ENCODE results near the gene DMC1. TPM values are rescaled to one million over a fixed set of nuclear protein-coding genes. Genes with fewer than 3 reads are reported as not detected.
A peak's percentile ranks its signal among the peaks of the same experiment; 100 is the strongest.
"Not testable (repeated sequence)": the region's sequence is repeated elsewhere in the genome, so short reads cannot be mapped to it uniquely, and the experiment has no call there.

The DMC1 gene
- total RNA-seq, 1 experiment from 2014 or later: not detected

- in situ Hi-C loops (cut with HindIII; ENCODE audit: low pct_unique_long_range_greater_than_20kb, low sequenced_read_pairs): no loop called here
- no peak for DNase-seq (ENCODE audit: low read depth, low spot score)
Observed at GRCh38 chr22:38484244-38484643, 85.7 kb downstream of the DMC1 start.

- no peak for DNase-seq (ENCODE audit: low read depth, low spot score)
- in situ Hi-C loops (cut with HindIII; ENCODE audit: low pct_unique_long_range_greater_than_20kb, low sequenced_read_pairs): no loop called here
Observed at GRCh38 chr22:38482662-38483308, 87.2 kb downstream of the DMC1 start.

GRCh38 chr22:38481871-38482332, 88.1 kb downstream of the DMC1 start:
- in situ Hi-C loops (cut with HindIII; ENCODE audit: low pct_unique_long_range_greater_than_20kb, low sequenced_read_pairs): no loop called here
- no peak for DNase-seq (ENCODE audit: low read depth, low spot score)

GRCh38 chr22:38481162-38481870, 88.7 kb downstream of the DMC1 start:
- DNase-seq (ENCODE audit: low read depth, low spot score): no peak
- in situ Hi-C loops (cut with HindIII; ENCODE audit: low pct_unique_long_range_greater_than_20kb, low sequenced_read_pairs): no loop called here

- peak; percentile 65 for DNase-seq (ENCODE audit: low read depth, low spot score)
- in situ Hi-C loops (cut with HindIII; ENCODE audit: low pct_unique_long_range_greater_than_20kb, low sequenced_read_pairs): no loop called here
Observed at GRCh38 chr22:38479096-38479837, 90.7 kb downstream of the DMC1 start.

GRCh38 chr22:38477585-38477984, 92.4 kb downstream of the DMC1 start:
- no peak for DNase-seq (ENCODE audit: low read depth, low spot score)
- in situ Hi-C loops (cut with HindIII; ENCODE audit: low pct_unique_long_range_greater_than_20kb, low sequenced_read_pairs): no loop called here

- DNase-seq (ENCODE audit: low read depth, low spot score): no peak
- in situ Hi-C loops (cut with HindIII; ENCODE audit: low pct_unique_long_range_greater_than_20kb, low sequenced_read_pairs): no loop called here
Observed at GRCh38 chr22:38474003-38474607, 95.9 kb downstream of the DMC1 start.

GRCh38 chr22:38471237-38471636, 98.7 kb downstream of the DMC1 start:
- DNase-seq (ENCODE audit: low read depth, low spot score): no peak
- in situ Hi-C loops (cut with HindIII; ENCODE audit: low pct_unique_long_range_greater_than_20kb, low sequenced_read_pairs): no loop called here

- DNase-seq (ENCODE audit: low read depth, low spot score); in situ Hi-C loops (cut with HindIII; ENCODE audit: low pct_unique_long_range_greater_than_20kb, low sequenced_read_pairs): not testable (repeated sequence)
Observed at GRCh38 chr22:38470179-38470578, 99.8 kb downstream of the DMC1 start.

- DNase-seq (ENCODE audit: low read depth, low spot score): no peak
- in situ Hi-C loops (cut with HindIII; ENCODE audit: low pct_unique_long_range_greater_than_20kb, low sequenced_read_pairs): no loop called here
Observed at GRCh38 chr22:38469306-38469781, 100.6 kb downstream of the DMC1 start.

Other genes starting within 250 kb of the DMC1 start
- gene KCNJ4, start 115.0 kb downstream of the DMC1 start, total RNA-seq (2014; rRNA removed; shearing (Covaris generic)): 0.16 and 0.29 TPM in 2 replicates
- 61.9 and 64.9 TPM in 2 replicates for gene KDELR3, start 102.1 kb downstream of the DMC1 start, total RNA-seq (2014; rRNA removed; shearing (Covaris generic))
- gene DDX17, start 63.9 kb downstream of the DMC1 start, total RNA-seq (2014; rRNA removed; shearing (Covaris generic)): 308 and 397 TPM in 2 replicates
- gene FAM227A, start 86.2 kb upstream of the DMC1 start, total RNA-seq (2014; rRNA removed; shearing (Covaris generic)): 1.2 and 1.8 TPM in 2 replicates
- gene CBY1, start 86.5 kb upstream of the DMC1 start, total RNA-seq (2014; rRNA removed; shearing (Covaris generic)): 12.1 and 14.9 TPM in 2 replicates
- gene TOMM22, start 111.8 kb upstream of the DMC1 start, total RNA-seq (2014; rRNA removed; shearing (Covaris generic)): 78.4 and 102 TPM in 2 replicates
- gene JOSD1, start 130.8 kb upstream of the DMC1 start, total RNA-seq (2014; rRNA removed; shearing (Covaris generic)): 71.0 and 84.2 TPM in 2 replicates
- 16.1 and 27.1 TPM in 2 replicates for gene GTPBP1, start 135.8 kb upstream of the DMC1 start, total RNA-seq (2014; rRNA removed; shearing (Covaris generic))
- gene SUN2, start 185.8 kb upstream of the DMC1 start, total RNA-seq (2014; rRNA removed; shearing (Covaris generic)): 30.0 and 30.7 TPM in 2 replicates
- gene DNAL4, start 224.0 kb upstream of the DMC1 start, total RNA-seq (2014; rRNA removed; shearing (Covaris generic)): 14.4 and 16.7 TPM in 2 replicates